GM21737 (cell line): ENCODE results near the gene LRRC37A.
"Not testable (repeated sequence)": the region's sequence is repeated elsewhere in the genome, so short reads cannot be mapped to it uniquely, and the experiment has no call there.

Experiments
- ATAC-seq: cut with Tn5 transposase; IDR thresholded peaks from one replicate; pipeline ENCODE4 v1.9.1; 2021; ENCODE audit warnings: mild to moderate bottlenecking, moderate library complexity; ENCODE audit not compliant: unreplicated experiment

LRRC37A gene

GRCh38 chr17:46294831-46295230 is at the start of gene LRRC37A:
LRRC37A (plus strand) TSS chr17:46295131; CDS start chr17:46295134, 3 bp downstream.
- not testable (repeated sequence) for ATAC-seq

- ATAC-seq, result not testable (repeated sequence)
Measured at GRCh38 chr17:46249153-46249552, 45.8 kb upstream of the LRRC37A start.

GRCh38 chr17:46252804-46253203 is 42.1 kb upstream of the LRRC37A start:
- not testable (repeated sequence) for ATAC-seq

- not testable (repeated sequence) for ATAC-seq
Measured at GRCh38 chr17:46253722-46254121, 41.2 kb upstream of the LRRC37A start.

- ATAC-seq, result not testable (repeated sequence)
Measured at GRCh38 chr17:46254215-46254614, 40.7 kb upstream of the LRRC37A start.

- not testable (repeated sequence) for ATAC-seq
Measured at GRCh38 chr17:46256369-46256768, 38.6 kb upstream of the LRRC37A start.

- peak; percentile 64 for ATAC-seq
Measured at GRCh38 chr17:46259845-46260661, 34.9 kb upstream of the LRRC37A start.

GRCh38 chr17:46262271-46262670 is 32.7 kb upstream of the LRRC37A start:
- ATAC-seq, result no peak

GRCh38 chr17:46264456-46265198 is 30.3 kb upstream of the LRRC37A start:
- ATAC-seq, result no peak

- ATAC-seq, result peak; percentile 4
Measured at GRCh38 chr17:46266063-46266655, 28.8 kb upstream of the LRRC37A start.

GRCh38 chr17:46266656-46267544 is 28.0 kb upstream of the LRRC37A start:
- peak; percentile 81 for ATAC-seq

GRCh38 chr17:46270032-46270431 is 24.9 kb upstream of the LRRC37A start:
- ATAC-seq, result no peak

- ATAC-seq, result no peak
Measured at GRCh38 chr17:46273541-46274236, 21.2 kb upstream of the LRRC37A start.

GRCh38 chr17:46274238-46274637 is 20.7 kb upstream of the LRRC37A start:
- no peak for ATAC-seq

GRCh38 chr17:46276728-46277479 is 18.0 kb upstream of the LRRC37A start:
- not testable (repeated sequence) for ATAC-seq

GRCh38 chr17:46281336-46281735 is 13.6 kb upstream of the LRRC37A start:
- not testable (repeated sequence) for ATAC-seq

GRCh38 chr17:46282635-46283034 is 12.3 kb upstream of the LRRC37A start:
- ATAC-seq, result not testable (repeated sequence)

GRCh38 chr17:46284467-46284866 is 10.5 kb upstream of the LRRC37A start:
- not testable (repeated sequence) for ATAC-seq

GRCh38 chr17:46285500-46285899 is 9.4 kb upstream of the LRRC37A start:
- ATAC-seq, result not testable (repeated sequence)
